ENCODE results near the gene TBXT.
"Not testable (repeated sequence)": the region's sequence is repeated elsewhere in the genome, so short reads cannot be mapped to it uniquely, and the experiment has no call there.

Gene TBXT

DNA sequence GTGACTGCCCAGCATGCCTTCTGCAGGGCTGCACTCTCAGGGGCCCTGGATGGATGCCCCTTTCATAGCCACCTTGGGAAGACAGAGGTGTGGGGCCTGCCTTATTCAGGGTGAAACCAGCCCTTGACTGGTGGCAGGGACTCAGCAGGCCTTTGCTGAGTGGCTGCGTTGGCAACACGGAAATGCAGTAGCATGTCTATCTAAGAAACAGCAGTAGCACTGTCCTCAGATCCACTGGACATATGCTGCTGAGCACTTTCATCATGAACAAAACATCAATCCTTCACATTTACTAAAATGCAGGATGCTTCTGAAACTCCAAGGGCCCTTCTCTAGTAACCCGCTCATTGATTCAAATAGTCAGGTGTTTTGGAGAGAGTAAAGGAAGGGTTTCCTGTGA is 4.9 kb upstream of the TBXT start:
- no peak for DNase-seq (ENCODE audit: low spot score)

- DNase-seq (ENCODE audit: low spot score): no peak
These were observed 2.1 kb upstream of the TBXT start for GRCh38 chr6:166169549-166170421.

- no peak for DNase-seq (ENCODE audit: low spot score)
These were observed 1.2 kb upstream of the TBXT start for GRCh38 chr6:166168616-166169548.

GRCh38 chr6:166167258-166167731 is 356 bp downstream of the TBXT start:
- no peak for DNase-seq (ENCODE audit: low spot score)

DNA sequence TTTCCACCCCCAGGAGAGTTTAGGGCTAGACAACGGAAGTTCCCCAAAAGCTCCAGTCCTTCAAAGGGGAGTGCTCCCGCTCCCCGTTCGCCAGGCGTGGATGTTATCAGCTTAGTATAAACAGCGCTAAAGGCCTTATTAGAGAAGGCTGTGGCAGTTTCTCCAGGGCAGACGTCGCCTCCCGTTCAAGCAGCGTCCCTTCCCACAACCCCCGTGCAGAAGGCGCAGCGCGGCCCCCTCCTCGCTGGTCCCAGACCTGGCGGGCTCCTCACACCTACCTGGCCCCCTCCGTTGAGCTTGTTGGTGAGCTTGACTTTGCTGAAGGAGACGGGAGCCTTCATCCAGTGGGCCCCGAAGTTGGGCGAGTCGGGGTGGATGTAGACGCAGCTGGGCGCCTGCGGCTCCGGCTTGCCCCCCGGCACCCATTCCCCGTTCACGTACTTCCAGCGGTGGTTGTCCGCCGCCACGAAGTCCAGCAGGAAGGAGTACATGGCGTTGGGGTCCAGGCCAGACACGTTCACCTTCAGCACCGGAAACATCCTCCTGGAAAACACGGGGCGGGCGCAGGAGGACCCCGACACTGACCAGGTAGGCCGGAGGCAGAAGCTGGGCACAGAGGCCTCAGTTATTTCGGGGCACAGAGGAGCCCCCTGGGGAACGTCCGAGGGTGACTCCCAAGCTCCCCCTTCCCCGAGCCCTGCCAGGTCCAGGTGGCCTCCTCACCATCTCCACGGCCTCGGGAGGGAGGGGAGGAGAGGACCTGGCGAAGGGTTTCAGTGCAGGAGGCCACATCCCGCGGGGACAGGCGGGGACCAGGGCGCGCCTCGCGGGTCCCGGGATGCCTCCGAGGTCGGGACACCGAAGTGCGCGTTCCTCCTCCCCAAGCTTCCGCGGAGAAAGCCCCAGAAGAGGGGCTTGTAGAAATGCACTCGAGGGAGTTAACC is 1.1 kb downstream of the TBXT start:
- DNase-seq (ENCODE audit: low spot score): no peak

GRCh38 chr6:166165558-166166313 is 1.9 kb downstream of the TBXT start:
- no peak for DNase-seq (ENCODE audit: low spot score)

DNA sequence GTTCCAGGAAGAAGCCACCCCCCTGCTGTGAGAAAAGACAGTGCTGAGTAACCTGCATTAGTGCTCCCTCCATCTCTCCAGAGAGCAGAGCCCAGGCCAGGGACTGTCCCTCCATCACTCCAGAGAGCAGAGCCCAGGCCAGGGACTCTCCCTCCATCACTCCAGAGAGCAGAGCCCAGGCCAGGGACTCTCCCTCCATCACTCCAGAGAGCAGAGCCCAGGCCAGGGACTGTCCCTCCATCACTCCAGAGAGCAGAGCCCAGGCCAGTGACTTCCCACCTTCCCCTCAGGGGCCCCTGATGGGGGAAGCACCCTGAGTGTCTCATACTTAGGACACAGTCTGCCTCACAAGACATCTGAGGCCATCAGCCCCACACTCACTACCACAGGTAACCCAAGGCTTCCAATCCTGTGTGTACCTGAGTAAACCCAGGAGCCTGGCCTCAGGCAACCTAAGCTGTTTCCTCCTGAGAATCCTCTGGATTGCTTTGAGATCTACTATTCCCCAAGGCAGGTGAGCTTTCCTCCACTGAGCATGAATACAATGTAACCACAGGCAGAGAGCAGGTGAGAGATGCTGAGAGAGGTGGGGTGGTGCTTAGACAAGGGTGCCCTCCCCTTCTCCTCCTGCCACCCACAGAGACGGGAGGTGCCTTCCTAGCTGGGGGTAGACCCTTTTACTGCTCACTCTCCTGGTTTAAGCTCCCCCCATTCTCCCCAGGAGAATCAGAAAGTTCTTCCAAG is 4.9 kb downstream of the TBXT start:
- no peak for DNase-seq (ENCODE audit: low spot score)

DNA sequence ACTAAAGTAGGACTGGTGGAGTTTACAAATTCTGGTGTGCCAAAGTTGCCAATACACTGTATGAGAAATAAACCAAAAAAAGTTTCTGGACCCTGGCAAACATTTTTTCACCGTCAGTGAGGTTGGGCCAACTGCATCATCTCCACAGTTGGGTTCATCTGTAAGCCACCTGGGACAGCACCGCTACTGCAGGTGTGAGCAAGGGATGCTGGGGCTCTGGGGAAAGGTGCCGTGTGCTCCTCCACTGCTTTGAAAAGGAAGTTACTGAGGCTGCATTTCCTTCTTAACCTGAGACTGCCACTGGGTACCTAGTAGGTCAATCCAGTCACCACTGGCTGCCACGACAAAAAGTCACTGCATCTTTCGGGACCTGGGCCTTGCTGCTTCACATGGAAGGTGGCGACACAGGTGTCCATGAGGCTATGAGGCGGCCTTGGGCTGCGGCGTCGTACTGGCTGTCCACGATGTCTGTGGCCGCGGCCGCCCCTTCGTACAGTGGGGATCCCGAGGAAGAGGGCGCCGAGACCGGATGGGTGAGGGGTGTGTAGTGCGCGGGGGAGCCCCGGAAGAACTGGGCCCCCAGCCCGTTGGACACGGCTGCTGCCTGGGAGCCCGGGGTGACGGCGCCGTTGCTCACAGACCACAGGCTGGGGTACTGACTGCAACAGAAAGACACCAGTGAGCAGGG is 9.6 kb downstream of the TBXT start:
- DNase-seq (ENCODE audit: low spot score): no peak

DNA sequence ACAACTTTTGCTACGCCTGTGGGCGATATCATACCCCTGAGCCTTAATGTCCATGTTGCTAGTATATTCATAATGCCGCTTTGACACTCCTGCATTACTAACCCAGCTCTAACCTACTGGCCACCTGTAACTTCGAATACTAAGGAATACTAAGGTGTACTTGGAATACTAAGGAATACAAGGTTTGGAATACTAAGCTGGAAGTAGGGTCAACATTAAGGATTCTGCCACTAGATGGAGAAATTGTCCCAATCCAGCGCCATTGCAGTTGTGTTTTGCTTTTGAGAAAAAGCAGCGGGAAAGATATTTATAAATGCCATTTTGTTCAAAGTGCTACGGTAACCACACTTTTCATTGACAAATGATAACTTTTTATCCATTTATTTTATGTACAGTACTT is 10.7 kb downstream of the TBXT start:
- DNase-seq (ENCODE audit: low spot score): no peak

- DNase-seq (ENCODE audit: low spot score): no peak
These were observed 13.7 kb downstream of the TBXT start for GRCh38 chr6:166153966-166154365.

GRCh38 chr6:166152660-166153059 is 15.0 kb downstream of the TBXT start:
- DNase-seq (ENCODE audit: low spot score): no peak

GRCh38 chr6:166151798-166152197 is 15.9 kb downstream of the TBXT start:
- DNase-seq (ENCODE audit: low spot score): no peak

DNA sequence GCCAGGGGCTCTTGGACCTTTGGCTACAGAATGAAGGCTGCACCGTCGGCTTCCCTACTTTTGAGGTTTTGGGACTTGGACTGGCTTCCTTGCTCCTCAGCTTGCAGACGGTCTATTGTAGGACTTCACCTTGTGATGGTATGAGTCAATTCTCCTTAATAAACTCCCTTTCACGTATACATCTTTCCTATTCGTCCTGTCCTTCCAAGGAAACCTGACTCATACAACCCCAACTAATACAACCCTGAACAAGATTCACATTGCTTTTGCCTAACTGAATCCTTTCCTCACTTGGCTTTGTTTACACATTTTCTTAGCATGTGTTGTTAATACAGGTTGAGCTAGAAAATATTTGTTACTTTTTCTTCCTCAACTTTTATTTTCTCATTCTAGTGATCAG is 21.9 kb downstream of the TBXT start:
- no peak for DNase-seq (ENCODE audit: low spot score)

GRCh38 chr6:166143011-166143410 is 24.6 kb downstream of the TBXT start:
- no peak for DNase-seq (ENCODE audit: low spot score)

DNA sequence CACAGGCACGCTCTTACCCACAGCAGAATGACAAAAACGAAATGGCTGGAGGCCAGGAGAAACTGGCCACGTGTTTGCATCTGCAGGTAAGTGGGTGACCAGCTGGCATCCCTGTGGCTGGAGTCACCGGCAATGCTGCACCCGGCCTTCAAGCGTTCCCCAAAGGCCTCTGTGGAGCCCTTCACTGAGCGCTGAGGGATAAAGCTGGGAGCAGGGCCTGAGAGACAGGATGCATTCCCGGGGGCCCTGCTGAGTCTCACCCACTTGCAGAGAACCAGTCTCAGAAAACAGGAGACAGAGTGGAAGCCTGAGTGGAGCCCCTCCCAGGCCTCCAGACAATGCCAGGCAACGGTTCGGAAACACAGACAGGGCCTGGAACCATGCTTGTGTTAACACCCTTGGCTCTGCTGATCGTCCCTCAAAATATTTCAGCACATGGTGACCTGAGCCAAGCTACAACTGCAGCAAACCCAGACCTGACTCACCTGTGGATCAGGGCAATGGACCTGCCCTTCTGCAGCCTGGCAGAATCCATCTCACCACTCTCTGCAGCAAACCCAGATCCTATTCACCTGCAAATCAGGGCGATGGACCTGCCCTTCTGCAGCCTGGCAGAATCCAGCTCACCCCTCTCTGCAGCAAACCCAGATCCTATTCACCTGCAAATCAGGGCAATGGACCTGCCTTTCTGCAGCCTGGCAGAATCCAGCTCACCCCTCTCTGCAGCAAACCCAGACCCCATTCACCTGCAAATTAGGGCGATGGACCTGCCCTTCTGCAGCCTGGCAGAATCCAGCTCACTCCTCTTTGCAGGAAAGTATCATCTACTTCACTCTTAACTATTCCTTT is 39.8 kb downstream of the TBXT start:
- no peak for DNase-seq (ENCODE audit: low spot score)

- DNase-seq (ENCODE audit: low spot score): not testable (repeated sequence)
These were observed 44.5 kb downstream of the TBXT start for GRCh38 chr6:166123115-166123514.

DNA sequence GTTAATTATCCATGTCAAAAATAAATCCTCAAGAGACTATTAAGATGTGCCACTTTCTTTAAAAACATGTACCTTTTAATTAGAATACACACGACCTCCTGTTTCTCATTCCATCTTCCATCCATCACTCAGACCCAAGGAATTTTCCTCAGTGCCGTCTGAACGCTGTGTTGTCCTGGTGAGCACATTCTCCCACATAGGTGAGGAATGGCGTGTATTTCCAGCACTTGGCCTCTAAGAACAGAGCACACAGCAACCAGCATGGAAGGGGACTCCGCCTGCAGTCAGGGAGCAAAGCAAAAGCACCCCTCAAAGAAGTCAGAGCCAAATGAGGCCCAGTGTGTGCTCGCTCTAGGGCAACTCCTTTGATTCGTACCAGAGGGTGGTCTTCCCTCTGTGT is 45.9 kb downstream of the TBXT start:
- no peak for DNase-seq (ENCODE audit: low spot score)

GRCh38 chr6:166119116-166119911 is 48.3 kb downstream of the TBXT start:
- no peak for DNase-seq (ENCODE audit: low spot score)

Data from AG08396 (cell line).